ENCODE data around the gene DISP2. TPM values are rescaled to one million over a fixed set of nuclear protein-coding genes. Genes with fewer than 3 reads are reported as not detected.

The DISP2 gene
- total RNA-seq, 1 experiment from 2014 or later: 10.0 TPM

GRCh38 chr15:40317580-40317979 is 40.4 kb upstream of the DISP2 start:
- no peaks in the 10 kb centered on the region for H3K9me3 ChIP-seq (ENCODE audit: control insufficient read depth, insufficient read depth, low read depth, low read length)
- ChIA-PET CTCF (no interaction called here), POLR2A (interaction anchor here (0.6 kb wide), 1 partner anchor 84 kb away, joined by 3 read pairs; no protein-coding TSS in a partner anchor)
- H3K36me3 ChIP-seq (ENCODE audit: control insufficient read depth, insufficient read depth, low read length): no peaks in the 10 kb centered on the region
- DNase-seq (ENCODE audit: low read depth, low spot score): no peak
- TF ChIP-seq SIN3A (IDR thresholded peaks at IDR 0.05; ENCODE audit: borderline replicate concordance, insufficient read depth, low read depth, low read length) (no peak), TCF7L2 (IDR thresholded peaks at IDR 0.05; ENCODE audit: low read depth, low read length) (no peak), POLR2AphosphoS5 (IDR thresholded peaks at IDR 0.05; ENCODE audit: low read depth, low read length) (no peak), REST (IDR thresholded peaks at IDR 0.05; ENCODE audit: insufficient read depth in 1 of 2, low read depth in 2 of 2, low read length in 1 of 2) (no peak)
- TF ChIP-seq, protein P1, sequence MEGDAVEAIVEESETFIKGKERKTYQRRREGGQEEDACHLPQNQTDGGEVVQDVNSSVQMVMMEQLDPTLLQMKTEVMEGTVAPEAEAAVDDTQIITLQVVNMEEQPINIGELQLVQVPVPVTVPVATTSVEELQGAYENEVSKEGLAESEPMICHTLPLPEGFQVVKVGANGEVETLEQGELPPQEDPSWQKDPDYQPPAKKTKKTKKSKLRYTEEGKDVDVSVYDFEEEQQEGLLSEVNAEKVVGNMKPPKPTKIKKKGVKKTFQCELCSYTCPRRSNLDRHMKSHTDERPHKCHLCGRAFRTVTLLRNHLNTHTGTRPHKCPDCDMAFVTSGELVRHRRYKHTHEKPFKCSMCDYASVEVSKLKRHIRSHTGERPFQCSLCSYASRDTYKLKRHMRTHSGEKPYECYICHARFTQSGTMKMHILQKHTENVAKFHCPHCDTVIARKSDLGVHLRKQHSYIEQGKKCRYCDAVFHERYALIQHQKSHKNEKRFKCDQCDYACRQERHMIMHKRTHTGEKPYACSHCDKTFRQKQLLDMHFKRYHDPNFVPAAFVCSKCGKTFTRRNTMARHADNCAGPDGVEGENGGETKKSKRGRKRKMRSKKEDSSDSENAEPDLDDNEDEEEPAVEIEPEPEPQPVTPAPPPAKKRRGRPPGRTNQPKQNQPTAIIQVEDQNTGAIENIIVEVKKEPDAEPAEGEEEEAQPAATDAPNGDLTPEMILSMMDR (IDR thresholded peaks at IDR 0.05): no peak
- intact Hi-C loops (cut with micrococcal nuclease; ENCODE audit: unreplicated experiment): no loop called here
- no peak for ATAC-seq
- BruUV-seq (replicated peaks): no TSS peak
- H3K27ac ChIP-seq (ENCODE audit: low read length): no peak overlapping the region
- H3K4me3 ChIP-seq (ENCODE audit: low read depth in 2 of 2, low read length in 2 of 2): no peak overlapping the region
- no peaks in the 10 kb centered on the region; the same call in 1 of the 2 replicates for H3K4me1 ChIP-seq (ENCODE audit: control insufficient read depth, insufficient read depth, low read length)
- in situ Hi-C loops (cut with HindIII; ENCODE audit: low pct_unique_long_range_greater_than_20kb, low sequenced_read_pairs): no loop called here
- no peaks in the 10 kb centered on the region for H3K27me3 ChIP-seq (ENCODE audit: control insufficient read depth, insufficient read depth, low read length)

DNA sequence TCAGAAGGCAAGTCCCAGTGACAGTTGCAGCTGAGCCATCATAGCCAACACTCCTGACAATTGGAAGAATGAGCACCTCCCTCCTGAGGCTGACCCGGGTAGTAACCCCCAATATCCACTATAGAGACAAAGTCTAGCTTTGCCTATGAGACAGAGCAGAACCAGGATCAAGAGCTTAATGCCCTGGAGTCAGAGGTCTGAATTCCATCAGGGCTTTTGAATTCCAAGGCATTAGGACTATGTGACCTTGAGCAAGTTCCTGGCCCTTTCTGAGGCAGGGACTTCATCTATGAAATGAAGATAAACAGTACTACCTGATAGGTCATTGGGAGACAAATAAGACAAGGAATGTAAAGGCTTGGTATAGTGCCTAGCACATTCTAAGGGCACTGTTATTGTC is 37.6 kb upstream of the DISP2 start:
- intact Hi-C loops (cut with micrococcal nuclease; ENCODE audit: unreplicated experiment): loop anchor here (5.0 kb wide), 1 partner anchor 102 kb away; no protein-coding TSS in a partner anchor
- DNase-seq (ENCODE audit: low read depth, low spot score): no peak
- no peak for ATAC-seq
- H3K36me3 ChIP-seq (ENCODE audit: control insufficient read depth, insufficient read depth, low read length): no peaks in the 10 kb centered on the region
- TF ChIP-seq, protein P1 (IDR thresholded peaks at IDR 0.05): no peak
- TF ChIP-seq TCF7L2 (IDR thresholded peaks at IDR 0.05; ENCODE audit: low read depth, low read length) (no peak), SIN3A (IDR thresholded peaks at IDR 0.05; ENCODE audit: borderline replicate concordance, insufficient read depth, low read depth, low read length) (no peak), REST (IDR thresholded peaks at IDR 0.05; ENCODE audit: insufficient read depth in 1 of 2, low read depth in 2 of 2, low read length in 1 of 2) (no peak)
- ChIA-PET CTCF (interaction anchor here (0.7 to 3.2 kb wide), 2 partner anchors 19 to 162 kb away, joined by 3 to 30 read pairs; partner anchors contain the start of gene CCDC9B), POLR2A (no interaction called here)
- no peaks in the 10 kb centered on the region for H3K27me3 ChIP-seq (ENCODE audit: control insufficient read depth, insufficient read depth, low read length)
- H3K9me3 ChIP-seq (ENCODE audit: control insufficient read depth, insufficient read depth, low read depth, low read length): no peaks in the 10 kb centered on the region
- in situ Hi-C loops (cut with HindIII; ENCODE audit: low pct_unique_long_range_greater_than_20kb, low sequenced_read_pairs): no loop called here
- H3K4me1 ChIP-seq (ENCODE audit: control insufficient read depth, insufficient read depth, low read length): peaks cover 12% of the 10 kb centered on the region
- no peak overlapping the region for H3K27ac ChIP-seq (ENCODE audit: low read length)
- no peak overlapping the region for H3K4me3 ChIP-seq (ENCODE audit: low read depth in 2 of 2, low read length in 2 of 2)
- BruUV-seq (replicated peaks): no TSS peak

Measured in Panc1 (cell line).